Activated naive CD4-positive, alpha-beta T cell treated with anti-CD3 and anti-CD28 coated beads, Interleukin-2, amount 10 ng/mL, durations not matched to agents 7 days and 5 days (primary cell): Measurements from ENCODE around the gene EVI5L.
A peak's percentile ranks its signal among the peaks of the same experiment; 100 is the strongest.

Source experiments
- CTCF ChIA-PET: fragments of 350-600 bp; sonication (Branson Sonifier 250); formaldehyde crosslinking; loops from one replicate; lab custom pipeline; 2021; ENCODE audit warnings: antibody characterized with exemption; lab: Charles Lee
- DNase-seq: peaks from one replicate; pipeline ENCODE4 v3.0.0-alpha.2; 2020
- H3K27ac Mint-ChIP-seq: one replicate; pipeline ENCODE4 v1.8.0; 2021; ENCODE audit warnings: mild to moderate bottlenecking, moderate library complexity, mixed read lengths
- H3K27me3 Mint-ChIP-seq: one replicate; pipeline ENCODE4 v1.8.0; 2021; ENCODE audit warnings: mild to moderate bottlenecking, mixed read lengths
- H3K36me3 Mint-ChIP-seq: one replicate; pipeline ENCODE4 v1.8.0; 2021; ENCODE audit warnings: mixed read lengths
- H3K4me1 Mint-ChIP-seq: one replicate; pipeline ENCODE4 v1.8.0; 2021; ENCODE audit warnings: mixed read lengths
- H3K4me3 Mint-ChIP-seq: one replicate; pipeline ENCODE4 v1.8.0; 2021; ENCODE audit warnings: mild to moderate bottlenecking, moderate library complexity, mixed read lengths
- H3K9me3 Mint-ChIP-seq: one replicate; pipeline ENCODE4 v1.8.0; 2021; ENCODE audit warnings: mixed read lengths

EVI5L gene

GRCh38 chr19:7865262-7865911, 35.4 kb downstream of the EVI5L start:
- peak overlapping the region; percentile 43 for H3K4me3 Mint-ChIP-seq
- no peaks in the 10 kb centered on the region for H3K9me3 Mint-ChIP-seq
- CTCF ChIA-PET = no interaction called here
- H3K27ac Mint-ChIP-seq = peak overlapping the region; percentile 51
- no peaks in the 10 kb centered on the region for H3K36me3 Mint-ChIP-seq
- peaks cover 34% of the 10 kb centered on the region for H3K4me1 Mint-ChIP-seq
- H3K27me3 Mint-ChIP-seq = peaks cover 87% of the 10 kb centered on the region
- DNase-seq = no peak

- CTCF ChIA-PET = no interaction called here
- H3K36me3 Mint-ChIP-seq = no peaks in the 10 kb centered on the region
- H3K4me3 Mint-ChIP-seq = no peak overlapping the region
- peaks cover 85% of the 10 kb centered on the region for H3K27me3 Mint-ChIP-seq
- H3K27ac Mint-ChIP-seq = no peak overlapping the region
- peaks cover 43% of the 10 kb centered on the region for H3K4me1 Mint-ChIP-seq
- DNase-seq = no peak
- H3K9me3 Mint-ChIP-seq = no peaks in the 10 kb centered on the region
Measured at GRCh38 chr19:7866399-7867091, 36.5 kb downstream of the EVI5L start.

- Mint-ChIP-seq H3K27ac (peak overlapping the region; percentile 7), H3K9me3 (no peaks in the 10 kb centered on the region), H3K4me1 (peaks cover 49% of the 10 kb centered on the region), H3K36me3 (no peaks in the 10 kb centered on the region), H3K4me3 (no peak overlapping the region), H3K27me3 (peaks cover 85% of the 10 kb centered on the region)
- CTCF ChIA-PET = no interaction called here
- DNase-seq = no peak
Measured at GRCh38 chr19:7867092-7867844, 37.2 kb downstream of the EVI5L start.

- Mint-ChIP-seq H3K9me3 (no peaks in the 10 kb centered on the region), H3K36me3 (no peaks in the 10 kb centered on the region), H3K4me3 (peak overlapping the region; percentile 68), H3K27me3 (peaks cover 85% of the 10 kb centered on the region), H3K4me1 (peaks cover 53% of the 10 kb centered on the region), H3K27ac (no peak overlapping the region)
- DNase-seq = peak; percentile 50
- CTCF ChIA-PET = interaction anchor here (1.2 to 2.0 kb wide), 7 partner anchors 11 to 300 kb away, joined by 3 to 14 read pairs (median 8); partner anchors contain the start of genes MAP2K7 and SNAPC2
Measured at GRCh38 chr19:7868326-7868670, 38.3 kb downstream of the EVI5L start.

- peak overlapping the region; percentile 81 for H3K27ac Mint-ChIP-seq
- peak; percentile 86 for DNase-seq
- H3K4me3 Mint-ChIP-seq = peak overlapping the region; percentile 71
- H3K27me3 Mint-ChIP-seq = peaks cover 85% of the 10 kb centered on the region
- no peaks in the 10 kb centered on the region for H3K9me3 Mint-ChIP-seq
- H3K4me1 Mint-ChIP-seq = peaks cover 53% of the 10 kb centered on the region
- CTCF ChIA-PET = interaction anchor here (0.9 to 2.0 kb wide), 12 partner anchors 10 to 300 kb away, joined by 3 to 14 read pairs (median 5); partner anchors contain the start of genes MAP2K7, SNAPC2 and TRAPPC5
- H3K36me3 Mint-ChIP-seq = peaks cover 2% of the 10 kb centered on the region
Measured at GRCh38 chr19:7868671-7869452, 38.8 kb downstream of the EVI5L start.

- H3K36me3 Mint-ChIP-seq = peaks cover 2% of the 10 kb centered on the region
- peaks cover 82% of the 10 kb centered on the region for H3K27me3 Mint-ChIP-seq
- H3K27ac Mint-ChIP-seq = peak overlapping the region; percentile 81
- H3K4me3 Mint-ChIP-seq = peak overlapping the region; percentile 71
- DNase-seq = peak; percentile 83
- CTCF ChIA-PET = interaction anchor here (0.7 to 2.0 kb wide), 14 partner anchors 10 to 347 kb away, joined by 3 to 14 read pairs (median 4); partner anchors contain the start of genes MAP2K7, MCOLN1, SNAPC2 and TRAPPC5
- no peaks in the 10 kb centered on the region for H3K9me3 Mint-ChIP-seq
- H3K4me1 Mint-ChIP-seq = peaks cover 50% of the 10 kb centered on the region
Measured at GRCh38 chr19:7869453-7869909, 39.5 kb downstream of the EVI5L start.

GRCh38 chr19:7869910-7870511, 40.0 kb downstream of the EVI5L start:
- Mint-ChIP-seq H3K27ac (peak overlapping the region; percentile 51), H3K4me1 (peaks cover 50% of the 10 kb centered on the region), H3K27me3 (peaks cover 82% of the 10 kb centered on the region), H3K9me3 (no peaks in the 10 kb centered on the region), H3K36me3 (peaks cover 2% of the 10 kb centered on the region), H3K4me3 (peak overlapping the region; percentile 58)
- CTCF ChIA-PET = interaction anchor here (0.7 to 2.0 kb wide), 12 partner anchors 11 to 348 kb away, joined by 3 to 14 read pairs (median 5); partner anchors contain the start of genes MAP2K7, MCOLN1, SNAPC2 and TRAPPC5
- DNase-seq = peak; percentile 69

- Mint-ChIP-seq H3K9me3 (no peaks in the 10 kb centered on the region), H3K4me1 (peaks cover 47% of the 10 kb centered on the region), H3K27me3 (peaks cover 82% of the 10 kb centered on the region), H3K4me3 (peak overlapping the region; percentile 35), H3K27ac (no peak overlapping the region), H3K36me3 (peaks cover 2% of the 10 kb centered on the region)
- CTCF ChIA-PET = interaction anchor here (0.6 kb wide), 1 partner anchor 13 kb away, joined by 3 read pairs; no protein-coding TSS in a partner anchor
- peak; percentile 66 for DNase-seq
Measured at GRCh38 chr19:7870571-7871436, 40.8 kb downstream of the EVI5L start.

GRCh38 chr19:7871437-7872305, 41.7 kb downstream of the EVI5L start:
- CTCF ChIA-PET = interaction anchor here (0.6 to 1.5 kb wide), 2 partner anchors 12 to 28 kb away, joined by 3 to 4 read pairs; no protein-coding TSS in a partner anchor
- Mint-ChIP-seq H3K27me3 (peaks cover 82% of the 10 kb centered on the region), H3K36me3 (peaks cover 2% of the 10 kb centered on the region), H3K4me3 (peak overlapping the region; percentile 35), H3K9me3 (no peaks in the 10 kb centered on the region), H3K27ac (peak overlapping the region; percentile 33), H3K4me1 (peaks cover 50% of the 10 kb centered on the region)
- peak; percentile 90 for DNase-seq

GRCh38 chr19:7872306-7873204, 42.5 kb downstream of the EVI5L start:
- peak overlapping the region; percentile 7 for H3K4me3 Mint-ChIP-seq

More at GRCh38 chr19:7872306-7873204, 42.5 kb downstream of the EVI5L start:
- DNase-seq = no peak
- Mint-ChIP-seq H3K36me3 (peaks cover 2% of the 10 kb centered on the region), H3K4me1 (peaks cover 50% of the 10 kb centered on the region), H3K9me3 (no peaks in the 10 kb centered on the region), H3K27me3 (peaks cover 73% of the 10 kb centered on the region), H3K27ac (no peak overlapping the region)
- CTCF ChIA-PET = interaction anchor here (0.7 to 1.5 kb wide), 3 partner anchors 27 to 192 kb away, joined by 3 to 4 read pairs (median 3); partner anchors contain the start of gene TRAPPC5
